Measurements from ENCODE around the gene C6orf118.

Gene C6orf118

DNA sequence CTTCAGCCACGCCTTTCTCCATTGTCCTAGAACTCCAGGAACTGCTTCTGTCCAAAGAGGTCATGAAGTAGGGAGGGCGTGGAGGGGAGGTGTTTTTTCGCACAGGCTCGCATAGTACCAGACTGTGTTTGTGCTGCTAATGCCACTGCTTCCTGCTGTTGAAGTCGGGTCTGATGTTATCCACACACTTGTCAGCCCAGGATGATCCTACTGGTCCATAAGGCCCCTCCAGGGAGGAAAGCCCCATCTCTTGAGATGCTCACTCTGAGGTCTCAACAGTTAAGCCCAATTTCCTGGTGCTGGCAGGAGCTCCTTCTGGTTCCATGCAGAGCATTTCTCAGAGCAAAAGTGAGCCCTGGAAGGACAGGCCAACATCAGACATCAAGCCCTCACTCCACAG, 65.6 kb downstream of the C6orf118 start:
- DNase-seq, result no peak

DNA sequence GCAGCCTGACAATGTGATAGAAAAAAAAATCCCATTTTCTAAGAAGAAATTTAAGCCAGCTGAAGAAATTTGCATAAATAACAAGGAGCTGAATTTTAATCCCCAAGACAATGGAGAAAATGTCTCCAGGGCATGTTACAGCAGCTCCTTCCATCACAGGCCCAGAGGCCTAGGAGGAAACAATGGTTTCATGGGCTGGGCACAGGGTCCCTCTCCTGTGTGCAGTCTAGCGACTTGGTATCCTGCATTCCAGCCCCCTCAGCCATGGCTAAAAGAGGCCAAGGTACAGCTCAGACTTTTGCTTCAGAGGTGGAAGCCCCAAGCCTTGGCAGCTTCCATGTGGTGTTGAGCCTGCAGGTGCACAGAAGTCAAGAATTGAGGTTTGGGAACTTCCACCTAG, 73.1 kb downstream of the C6orf118 start:
- no peak for DNase-seq

DNA sequence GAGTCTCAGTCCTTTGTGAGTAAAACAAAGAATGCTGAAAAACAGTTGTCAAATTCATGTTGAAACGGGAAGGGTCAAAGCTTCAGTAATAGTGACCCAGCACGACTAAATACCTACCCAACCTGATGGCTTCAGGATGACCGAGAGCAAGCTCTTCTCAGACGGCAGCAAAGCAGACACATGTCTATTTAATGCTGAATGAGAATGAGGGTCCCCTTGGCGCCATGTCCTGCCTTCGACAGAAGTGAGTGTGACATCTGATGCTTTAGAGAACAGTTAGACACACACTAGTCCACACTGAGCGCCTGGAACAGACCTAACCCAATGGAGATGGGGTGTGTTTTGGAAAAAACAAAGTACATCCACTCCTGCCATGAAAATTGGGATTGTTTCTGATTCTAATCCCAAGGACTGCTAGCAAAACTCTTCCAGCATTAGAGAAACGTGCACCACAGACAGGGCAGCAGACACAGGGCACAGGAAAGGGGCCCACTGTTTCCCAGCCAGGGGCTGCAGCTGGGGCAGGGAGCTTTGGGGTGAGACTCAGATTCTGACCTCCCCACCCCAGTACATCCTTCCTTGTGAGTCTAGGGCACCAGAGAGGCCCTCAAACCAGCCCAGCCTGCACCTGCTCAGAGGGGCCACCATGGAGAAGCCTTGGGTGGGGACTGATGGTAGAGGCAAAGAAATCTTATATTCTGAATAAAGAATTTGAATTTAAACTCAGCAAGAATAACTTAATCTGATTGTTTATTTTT, 76.5 kb downstream of the C6orf118 start:
- no peak for DNase-seq

DNA sequence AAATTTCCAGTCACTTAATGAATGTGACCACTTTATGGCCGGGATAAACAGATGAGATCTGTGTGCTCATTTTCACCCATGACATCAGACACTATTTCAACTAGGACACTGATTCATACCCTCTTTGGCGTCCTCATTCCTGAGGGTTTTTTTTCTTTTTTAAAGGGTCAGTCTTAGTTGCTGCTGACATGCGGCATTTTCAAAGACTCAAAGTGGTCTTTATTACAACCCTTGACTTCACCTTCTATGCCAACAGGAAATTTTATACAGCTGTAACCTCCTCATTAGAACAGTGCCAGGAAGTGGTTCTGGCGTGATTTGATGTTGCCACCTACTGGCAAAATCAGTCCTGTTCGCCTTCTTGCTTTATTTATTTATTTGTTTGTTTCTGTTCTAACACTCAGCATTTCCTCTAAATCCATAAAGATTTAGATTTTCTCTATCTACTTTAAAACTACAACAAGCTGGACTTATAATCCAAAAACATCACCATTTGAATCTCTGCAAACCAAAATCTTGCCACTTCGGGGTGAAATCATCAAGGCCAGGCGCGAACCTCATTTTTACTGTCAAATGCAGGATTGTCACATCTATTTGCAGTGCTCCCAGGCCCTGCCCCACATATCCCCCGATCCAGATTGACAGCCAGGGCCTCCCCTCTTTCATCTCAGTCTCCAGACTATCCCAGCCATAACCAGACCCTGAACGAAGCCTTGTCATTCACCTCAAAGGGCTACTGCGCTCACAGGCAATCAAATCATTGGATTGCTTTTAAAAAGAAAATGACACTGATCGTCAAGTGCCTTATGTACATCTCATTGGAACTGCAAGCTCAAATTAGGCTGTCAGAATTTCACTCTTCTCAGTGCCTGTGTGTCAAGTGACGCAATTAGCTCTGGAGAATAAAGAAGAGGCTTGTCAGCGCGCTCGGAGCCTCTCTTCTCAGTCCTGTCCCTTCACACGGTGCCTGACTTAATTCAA, 77.5 kb downstream of the C6orf118 start:
- peak; percentile 50 for DNase-seq

DNA sequence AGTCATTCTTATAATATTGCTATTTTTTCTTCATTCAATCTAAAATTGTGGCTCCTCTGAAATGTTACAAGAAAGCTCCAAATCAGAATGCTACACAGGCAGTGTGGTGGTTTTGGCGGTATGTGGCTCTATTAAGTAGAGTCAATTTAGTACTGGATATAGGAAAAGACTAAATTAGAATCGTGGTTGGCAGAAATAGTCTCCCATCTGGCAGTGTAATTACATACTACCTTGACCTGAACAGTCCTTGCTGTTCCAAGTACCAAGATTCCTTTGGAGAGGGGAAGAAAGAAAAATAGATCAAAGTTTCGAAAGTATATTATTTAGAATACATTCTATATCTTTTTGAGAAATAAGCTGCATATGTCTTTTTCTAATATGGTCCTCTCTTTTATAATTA, 78.2 kb downstream of the C6orf118 start:
- no peak for DNase-seq
